HCT116 (cell line): ENCODE measurements around the gene GPR155. TPM values are rescaled to one million over a fixed set of nuclear protein-coding genes. Genes with fewer than 3 reads are reported as not detected.

Source experiments
- ATAC-seq: fragments of 200-7000 bp; cut with Tn5 transposase; 2 replicates; pipeline ENCODE4 v1.9.1; 2020; ENCODE audit warnings: mild to moderate bottlenecking, moderate library complexity
- BruUV-seq: library from RNA; stranded (reverse); fragments of 400-500 nt; replicated peaks from 2 replicates; lab custom pipeline; 2021; lab: Mats Ljungman, UMichigan
- CTCF ChIA-PET: fragments of 300-600 bp; sonication (Branson Sonifier 250); formaldehyde crosslinking; loops from one replicate; lab custom pipeline; 2021; ENCODE audit warnings: antibody characterized with exemption; lab: Charles Lee
- POLR2A ChIA-PET: fragments of 300-600, 350-600 bp; sonication (Branson Sonifier 250); formaldehyde crosslinking; loops from one replicate; lab custom pipeline; 2021; ENCODE audit warnings: antibody characterized with exemption; lab: Charles Lee
- RAD21 ChIA-PET, 2 experiments: fragments of 300-600 bp; sonication (Branson Sonifier 250); formaldehyde crosslinking; loops; one replicate each; lab custom pipeline; 2023; ENCODE audit warnings: low total read pairs in 2 of 2; ENCODE audit not compliant: uncharacterized antibody in 2 of 2, unreplicated experiment in 2 of 2, low non-redundant PET in 1 of 2; lab: Charles Lee
- DNase-seq: peaks from one replicate; pipeline ENCODE4 v3.0.0-alpha.2; 2010; ENCODE audit warnings: low read depth, low spot score
- H2AFZ ChIP-seq: fragments of 200-600 bp; shearing (Covaris generic), sonication (generic); 2 replicates; pipeline ENCODE4 v1.6.1; 2017; ENCODE audit warnings: low read depth, mixed run types, mixed read lengths, antibody characterized with exemption, low read length; ENCODE audit not compliant: poor library complexity, severe bottlenecking
- H3K27ac ChIP-seq: 2 replicates; pipeline ENCODE4 v1.5.1; 2012; ENCODE audit warnings: low read depth, low read length
- H3K27me3 ChIP-seq: fragments of 200-600 bp; sonication (generic); 2 replicates; pipeline ENCODE4 v1.6.1; 2016; ENCODE audit warnings: mixed run types, low read length, mixed read lengths; ENCODE audit not compliant: insufficient read depth
- H3K36me3 ChIP-seq, 2 experiments: fragments of 200-500 bp in 1 of 2; fragments of 200-600 bp in 1 of 2; sonication (Bioruptor generic) in 1 of 2; sonication (generic) in 1 of 2; 2 replicates each; pipeline versions ENCODE4 v1.5.1 to v1.6.1; 2014 to 2016; ENCODE audit warnings: low read length in 2 of 2, inconsistent platforms in 1 of 2, mixed read lengths in 1 of 2, mixed run types in 1 of 2; ENCODE audit not compliant: insufficient read depth in 2 of 2, control insufficient read depth in 1 of 2
- H3K4me1 ChIP-seq, 2 experiments: fragments of 200-600 bp in 1 of 2; sonication (generic) in 1 of 2; 2 replicates each; pipeline versions ENCODE4 v1.5.1 to v1.6.1; 2012 to 2017; ENCODE audit warnings: low read length in 2 of 2, inconsistent platforms in 1 of 2, mild to moderate bottlenecking in 1 of 2, mixed read lengths in 1 of 2, mixed run types in 1 of 2, moderate library complexity in 1 of 2; ENCODE audit not compliant: insufficient read depth in 2 of 2, control insufficient read depth in 1 of 2
- H3K4me2 ChIP-seq: fragments of 200-600 bp; sonication (generic); 2 replicates; pipeline ENCODE4 v1.6.1; 2017; ENCODE audit warnings: mixed run types, low read length, mixed read lengths
- H3K4me3 ChIP-seq, 2 experiments: fragments of 200-600 bp in 1 of 2; sonication (generic) in 1 of 2; replicated peaks in 1 of 2; 2 replicates each; pipeline ENCODE4 v1.5.1; 2011 to 2016; ENCODE audit warnings: low read length in 2 of 2, control low read depth in 1 of 2, low read depth in 1 of 2, mild to moderate bottlenecking in 1 of 2, mixed read lengths in 1 of 2, mixed run types in 1 of 2
- H3K79me2 ChIP-seq: fragments of 200-600 bp; sonication (generic); 2 replicates; pipeline ENCODE4 v1.6.1; 2017; ENCODE audit warnings: mild to moderate bottlenecking, mixed run types, low read length, moderate library complexity, mixed read lengths; ENCODE audit not compliant: insufficient read depth
- H3K9ac ChIP-seq: fragments of 200-600 bp; sonication (generic); 2 replicates; pipeline ENCODE4 v1.6.1; 2016; ENCODE audit warnings: low read length, mixed read lengths
- H3K9me2 ChIP-seq: fragments of 200-600 bp; sonication (generic), shearing (Covaris generic); 2 replicates; pipeline ENCODE4 v1.6.1; 2017; ENCODE audit warnings: mixed run types, mild to moderate bottlenecking, moderate library complexity; ENCODE audit not compliant: insufficient read depth
- H3K9me3 ChIP-seq, 2 experiments: fragments of 200-500 bp in 1 of 2; fragments of 200-600 bp in 1 of 2; sonication (Bioruptor generic) in 1 of 2; sonication (generic) in 1 of 2; 2 replicates each; pipeline ENCODE4 v1.6.1; 2014 to 2017; ENCODE audit warnings: low read length in 2 of 2, mixed read lengths in 2 of 2, inconsistent platforms in 1 of 2, low read depth in 1 of 2, mild to moderate bottlenecking in 1 of 2, mixed run types in 1 of 2, moderate library complexity in 1 of 2; ENCODE audit not compliant: control insufficient read depth in 1 of 2, insufficient read depth in 1 of 2
- H4K20me1 ChIP-seq: fragments of 200-600 bp; sonication (generic), shearing (Covaris generic); 2 replicates; pipeline ENCODE4 v1.6.1; 2017; ENCODE audit warnings: mixed run types, mild to moderate bottlenecking, moderate library complexity; ENCODE audit not compliant: insufficient read depth
- ATF3 ChIP-seq: IDR thresholded peaks from 2 replicates; pipeline ENCODE4 v1.6.1; 2012
- CBX3 ChIP-seq: IDR thresholded peaks from 2 replicates; pipeline ENCODE4 v1.6.1; 2012; ENCODE audit warnings: low read depth
- CEBPB ChIP-seq: IDR thresholded peaks from 2 replicates; pipeline ENCODE4 v1.6.1; 2012; ENCODE audit warnings: low read depth
- EZH2phosphoT487 ChIP-seq: fragments of 200-600 bp; IDR thresholded peaks from 2 replicates; pipeline ENCODE4 v1.6.1; 2018; ENCODE audit warnings: antibody characterized with exemption, borderline replicate concordance
- FOSL1 ChIP-seq: IDR thresholded peaks from 2 replicates; pipeline ENCODE4 v1.6.1; 2012; ENCODE audit warnings: low read depth
- JUND ChIP-seq: IDR thresholded peaks from 2 replicates; pipeline ENCODE4 v1.6.1; 2012
- POLR2A ChIP-seq: IDR thresholded peaks from 2 replicates; pipeline ENCODE4 v1.7.0; 2011; ENCODE audit warnings: borderline replicate concordance; ENCODE audit not compliant: insufficient read depth, insufficient read length; ENCODE audit errors: extremely low read depth
- RAD21 ChIP-seq: IDR thresholded peaks from 2 replicates; pipeline ENCODE4 v1.6.1; 2012; ENCODE audit warnings: low read depth, mild to moderate bottlenecking
- SIN3A ChIP-seq: IDR thresholded peaks from 2 replicates; pipeline ENCODE4 v1.6.1; 2012; ENCODE audit warnings: low read depth
- SP1 ChIP-seq: IDR thresholded peaks from 2 replicates; pipeline ENCODE4 v1.6.1; 2012; ENCODE audit warnings: low read depth
- SRF ChIP-seq: IDR thresholded peaks from 2 replicates; pipeline ENCODE4 v1.6.1; 2012; ENCODE audit warnings: low read depth
- TCF7L2 ChIP-seq: IDR thresholded peaks from 2 replicates; pipeline ENCODE4 v1.7.0; 2011; ENCODE audit warnings: borderline replicate concordance, inconsistent platforms; ENCODE audit not compliant: insufficient read depth, insufficient read length; ENCODE audit errors: extremely low read depth
- ZNF274 ChIP-seq: fragments of 200-500 bp; sonication (Bioruptor generic); IDR thresholded peaks from 2 replicates; pipeline ENCODE4 v1.6.1; 2014; ENCODE audit warnings: mild to moderate bottlenecking, low read depth, low read length, inconsistent platforms
- intact Hi-C: fragments of 100-400 bp; cut with micrococcal nuclease; formaldehyde crosslinking; loops from 2 replicates; pipeline ENCODE4 v1.10.0; 2022
- total RNA-seq: library from RNA; stranded (reverse); gene quantifications from one replicate; pipeline ENCODE4 v1.2.1, GENCODE V29; 2021; ENCODE audit not compliant: unreplicated experiment
- TF ChIP-seq, protein P1 (sequence below), 3 experiments: fragments of 200-600 bp in 1 of 3; sonication (generic) in 1 of 3; IDR thresholded peaks in 2 of 3; conservative IDR thresholded peaks in 1 of 3; 2 replicates each; pipeline ENCODE4 v1.5.1; 2012 to 2017; ENCODE audit warnings: low read depth in 2 of 3, low read length in 2 of 3, antibody characterized with exemption in 1 of 3, borderline replicate concordance in 1 of 3, control low read depth in 1 of 3, mild to moderate bottlenecking in 1 of 3, mixed read lengths in 1 of 3, mixed run types in 1 of 3, moderate library complexity in 1 of 3; ENCODE audit not compliant: insufficient read depth in 1 of 3

GPR155 gene
- total RNA-seq, 1 experiment from 2014 or later: 3.8 TPM

GRCh38 chr2:174524527-174524926, 37.7 kb upstream of the GPR155 start:
- no peak overlapping the region for H3K4me3 ChIP-seq
- RAD21 ChIA-PET: no interaction called here
- peaks cover 6% of the 10 kb centered on the region; the same call in 1 of the 2 replicates for H3K27me3 ChIP-seq
- no peaks in the 10 kb centered on the region for H3K36me3 ChIP-seq
- no TSS peak for BruUV-seq
- DNase-seq (no peak), ATAC-seq (no peak)
- CTCF ChIA-PET: interaction anchor here (1.4 kb wide), 1 partner anchor 61 kb away, joined by 4 read pairs; no protein-coding TSS in a partner anchor
- no peaks in the 10 kb centered on the region for H4K20me1 ChIP-seq
- TF ChIP-seq CBX3 (no peak), CEBPB (no peak), TCF7L2 (no peak), EZH2phosphoT487 (no peak), FOSL1 (no peak), SIN3A (no peak), SP1 (no peak)
- no peak overlapping the region for H3K9ac ChIP-seq
- H3K9me3 ChIP-seq: 0 out of 4 replicates have a peak, but pooled peaks cover 0 to 5% of the 10 kb centered on the region in 2 experiments
- H3K4me1 ChIP-seq: no peaks in the 10 kb centered on the region
- H3K9me2 ChIP-seq: no peaks in the 10 kb centered on the region
- no peak overlapping the region for H3K4me2 ChIP-seq
- POLR2A ChIA-PET: no interaction called here
- no peak overlapping the region for H2AFZ ChIP-seq
- H3K79me2 ChIP-seq: no peaks in the 10 kb centered on the region
- intact Hi-C loops: no loop called here
- H3K27ac ChIP-seq: no peak overlapping the region

- intact Hi-C loops: loop anchor here (2.0 kb wide), 1 partner anchor 60 kb away; no protein-coding TSS in a partner anchor
- DNase-seq (no peak), ATAC-seq (no peak)
- ChIA-PET RAD21 (no interaction called here), POLR2A (no interaction called here), CTCF (interaction anchor here (1.2 kb wide), 1 partner anchor 60 kb away, joined by 10 read pairs; no protein-coding TSS in a partner anchor)
- H3K27me3 ChIP-seq: peaks cover 6% of the 10 kb centered on the region; the same call in 1 of the 2 replicates
- H3K4me3 ChIP-seq: no peak overlapping the region
- no peaks in the 10 kb centered on the region for H3K4me1 ChIP-seq
- no peaks in the 10 kb centered on the region for H4K20me1 ChIP-seq
- 0 out of 4 replicates have a peak, but pooled peaks cover 0 to 3% of the 10 kb centered on the region in 2 experiments for H3K9me3 ChIP-seq
- BruUV-seq: no TSS peak
- H3K36me3 ChIP-seq: no peaks in the 10 kb centered on the region
- H3K79me2 ChIP-seq: no peaks in the 10 kb centered on the region
- no peak overlapping the region for H3K4me2 ChIP-seq
- H3K9ac ChIP-seq: no peak overlapping the region
- no peak overlapping the region for H2AFZ ChIP-seq
- H3K9me2 ChIP-seq: no peaks in the 10 kb centered on the region
- TF ChIP-seq ATF3 (no peak), CBX3 (no peak), POLR2A (no peak), CEBPB (no peak), JUND (no peak), ZNF274 (no peak), RAD21 (peak; percentile 46), SRF (no peak)
- TF ChIP-seq, protein P1, sequence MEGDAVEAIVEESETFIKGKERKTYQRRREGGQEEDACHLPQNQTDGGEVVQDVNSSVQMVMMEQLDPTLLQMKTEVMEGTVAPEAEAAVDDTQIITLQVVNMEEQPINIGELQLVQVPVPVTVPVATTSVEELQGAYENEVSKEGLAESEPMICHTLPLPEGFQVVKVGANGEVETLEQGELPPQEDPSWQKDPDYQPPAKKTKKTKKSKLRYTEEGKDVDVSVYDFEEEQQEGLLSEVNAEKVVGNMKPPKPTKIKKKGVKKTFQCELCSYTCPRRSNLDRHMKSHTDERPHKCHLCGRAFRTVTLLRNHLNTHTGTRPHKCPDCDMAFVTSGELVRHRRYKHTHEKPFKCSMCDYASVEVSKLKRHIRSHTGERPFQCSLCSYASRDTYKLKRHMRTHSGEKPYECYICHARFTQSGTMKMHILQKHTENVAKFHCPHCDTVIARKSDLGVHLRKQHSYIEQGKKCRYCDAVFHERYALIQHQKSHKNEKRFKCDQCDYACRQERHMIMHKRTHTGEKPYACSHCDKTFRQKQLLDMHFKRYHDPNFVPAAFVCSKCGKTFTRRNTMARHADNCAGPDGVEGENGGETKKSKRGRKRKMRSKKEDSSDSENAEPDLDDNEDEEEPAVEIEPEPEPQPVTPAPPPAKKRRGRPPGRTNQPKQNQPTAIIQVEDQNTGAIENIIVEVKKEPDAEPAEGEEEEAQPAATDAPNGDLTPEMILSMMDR (IDR thresholded peaks at IDR 0.05 in 2 of 3, conservative IDR thresholded peaks at IDR 0.05 in 1 of 3; ENCODE audit: borderline replicate concordance in 1 of 3, insufficient read depth in 1 of 3, low read depth in 2 of 3, low read length in 2 of 3): peak in 2 of 3 experiments; percentile 9 to 28; a peak in 2 of 6 replicates
- TF ChIP-seq, all 23 proteins: peak for 2
- H3K27ac ChIP-seq: no peak overlapping the region
These were observed 35.7 kb upstream of the GPR155 start for GRCh38 chr2:174522553-174522952.
